Measurements from ENCODE around the gene NID2.

DNA sequence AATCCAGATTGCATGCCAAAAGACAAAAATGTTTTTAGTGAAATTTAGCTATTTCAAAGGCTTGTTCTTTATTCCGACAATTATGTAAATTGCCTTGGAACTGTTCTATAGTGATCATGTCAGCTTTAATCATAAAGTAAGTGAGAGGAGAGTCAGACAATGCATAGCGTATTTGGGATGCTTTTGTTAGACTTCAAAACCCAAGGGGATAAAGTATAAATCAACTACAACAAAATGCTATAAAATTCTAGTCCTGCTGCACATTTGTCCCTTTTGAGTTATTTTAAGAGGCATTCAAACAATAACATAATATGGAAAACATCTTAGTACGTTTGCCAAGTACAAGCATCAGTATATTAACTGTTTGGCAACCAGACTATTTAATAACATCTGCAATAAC lies 68.2 kb downstream of the NID2 start:
- TF ChIP-seq, protein P1, sequence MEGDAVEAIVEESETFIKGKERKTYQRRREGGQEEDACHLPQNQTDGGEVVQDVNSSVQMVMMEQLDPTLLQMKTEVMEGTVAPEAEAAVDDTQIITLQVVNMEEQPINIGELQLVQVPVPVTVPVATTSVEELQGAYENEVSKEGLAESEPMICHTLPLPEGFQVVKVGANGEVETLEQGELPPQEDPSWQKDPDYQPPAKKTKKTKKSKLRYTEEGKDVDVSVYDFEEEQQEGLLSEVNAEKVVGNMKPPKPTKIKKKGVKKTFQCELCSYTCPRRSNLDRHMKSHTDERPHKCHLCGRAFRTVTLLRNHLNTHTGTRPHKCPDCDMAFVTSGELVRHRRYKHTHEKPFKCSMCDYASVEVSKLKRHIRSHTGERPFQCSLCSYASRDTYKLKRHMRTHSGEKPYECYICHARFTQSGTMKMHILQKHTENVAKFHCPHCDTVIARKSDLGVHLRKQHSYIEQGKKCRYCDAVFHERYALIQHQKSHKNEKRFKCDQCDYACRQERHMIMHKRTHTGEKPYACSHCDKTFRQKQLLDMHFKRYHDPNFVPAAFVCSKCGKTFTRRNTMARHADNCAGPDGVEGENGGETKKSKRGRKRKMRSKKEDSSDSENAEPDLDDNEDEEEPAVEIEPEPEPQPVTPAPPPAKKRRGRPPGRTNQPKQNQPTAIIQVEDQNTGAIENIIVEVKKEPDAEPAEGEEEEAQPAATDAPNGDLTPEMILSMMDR (IDR thresholded peaks at IDR 0.05 in 4 of 5, conservative IDR thresholded peaks at IDR 0.05 in 1 of 5), result no peak
- no peak for TF ChIP-seq POLR2A (IDR thresholded peaks at IDR 0.05)

Measured in gastrocnemius medialis (tissue), 4 donors.